Calu3 (cell line): ENCODE measurements around the gene ZKSCAN1. TPM values are rescaled to one million over a fixed set of nuclear protein-coding genes. Genes with fewer than 3 reads are reported as not detected.

Source experiments
- BruUV-seq: library from RNA; stranded (reverse); fragments of 400-500 nt; replicated peaks from 2 replicates; lab custom pipeline; 2021; lab: Mats Ljungman, UMichigan
- CTCF ChIA-PET: fragments of 300-600 bp; sonication (Branson Sonifier 250); formaldehyde crosslinking; loops from one replicate; lab custom pipeline; 2022; ENCODE audit warnings: antibody characterized with exemption; lab: Charles Lee
- DNase-seq: peaks from one replicate; pipeline ENCODE4 v3.0.0; 2022
- H3K27ac Mint-ChIP-seq: one replicate; pipeline ENCODE4 v1.8.0; 2022; ENCODE audit warnings: mixed read lengths; ENCODE audit not compliant: unreplicated experiment
- H3K27me3 Mint-ChIP-seq: one replicate; pipeline ENCODE4 v1.8.0; 2022; ENCODE audit warnings: mixed read lengths; ENCODE audit not compliant: unreplicated experiment
- H3K36me3 Mint-ChIP-seq: one replicate; pipeline ENCODE4 v1.8.0; 2022; ENCODE audit warnings: mild to moderate bottlenecking, moderate library complexity, mixed read lengths; ENCODE audit not compliant: insufficient read depth, unreplicated experiment
- H3K4me1 Mint-ChIP-seq: one replicate; pipeline ENCODE4 v1.8.0; 2022; ENCODE audit warnings: mild to moderate bottlenecking, low read depth, mixed read lengths; ENCODE audit not compliant: unreplicated experiment
- H3K4me3 Mint-ChIP-seq: one replicate; pipeline ENCODE4 v1.8.0; 2022; ENCODE audit warnings: mild to moderate bottlenecking, low read depth, moderate library complexity, mixed read lengths; ENCODE audit not compliant: unreplicated experiment
- H3K9me3 Mint-ChIP-seq: one replicate; pipeline ENCODE4 v1.8.0; 2022; ENCODE audit warnings: low read depth, mixed read lengths; ENCODE audit not compliant: unreplicated experiment
- intact Hi-C: fragments of 100-400 bp; cut with micrococcal nuclease; formaldehyde crosslinking; loops from one replicate; pipeline ENCODE4 v1.10.0; 2022; ENCODE audit not compliant: unreplicated experiment
- total RNA-seq: library from RNA; stranded (reverse); gene quantifications from 2 replicates; pipeline ENCODE4 v1.2.3, GENCODE V29; 2022
- TF ChIP-seq, protein P1 (sequence below): fragments of 200-600 bp; IDR thresholded peaks from one replicate; pipeline ENCODE4 v1.8.0; 2022; ENCODE audit warnings: antibody characterized with exemption; ENCODE audit not compliant: unreplicated experiment

Gene ZKSCAN1
- total RNA-seq, 1 experiment from 2014 or later: 56.6 TPM

DNA sequence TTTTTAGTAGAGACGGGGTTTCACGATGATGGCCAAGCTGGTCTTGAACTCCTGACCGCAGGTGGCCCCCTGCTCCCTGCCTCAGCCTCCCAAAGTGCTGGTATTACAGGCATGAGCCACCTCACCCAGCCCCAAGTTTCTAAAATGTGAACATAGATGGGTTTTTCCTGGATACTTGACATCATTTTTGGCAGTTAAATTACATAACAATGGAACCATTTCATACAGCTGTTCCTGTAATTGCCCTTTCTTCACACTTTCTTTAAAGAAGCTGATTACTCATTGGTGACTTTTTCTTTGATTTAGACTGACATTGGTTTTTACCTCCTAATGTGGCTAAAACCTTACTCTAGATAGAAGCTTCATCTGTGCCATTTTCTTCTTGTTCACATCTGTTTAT is 5.9 kb downstream of the ZKSCAN1 start:
- peaks cover 44% of the 10 kb centered on the region for H3K36me3 Mint-ChIP-seq

DNA sequence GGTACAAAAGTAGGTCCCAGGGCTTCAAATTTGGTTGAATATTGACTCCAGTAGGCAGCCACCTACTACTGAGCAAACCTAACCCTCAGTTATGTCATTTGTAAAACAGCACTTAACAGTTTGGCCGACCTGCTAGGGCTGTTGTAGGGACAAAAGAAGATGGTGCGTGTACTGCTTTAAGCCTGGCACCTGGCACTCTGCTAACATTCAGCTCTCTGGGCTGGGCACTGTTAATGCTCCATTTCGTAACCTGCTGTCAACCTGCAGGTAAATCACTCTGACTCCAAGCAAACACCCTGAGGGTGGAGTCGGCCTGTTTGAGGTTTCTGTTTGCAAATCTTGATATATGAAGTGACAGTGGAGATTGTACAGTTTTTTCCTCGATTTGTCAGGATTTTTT is 7.2 kb downstream of the ZKSCAN1 start:
- no peak for DNase-seq
- H3K36me3 Mint-ChIP-seq: peaks cover 49% of the 10 kb centered on the region

More for the DNA sequence above, 5.9 kb downstream of the ZKSCAN1 start:
- TF ChIP-seq, protein P1, sequence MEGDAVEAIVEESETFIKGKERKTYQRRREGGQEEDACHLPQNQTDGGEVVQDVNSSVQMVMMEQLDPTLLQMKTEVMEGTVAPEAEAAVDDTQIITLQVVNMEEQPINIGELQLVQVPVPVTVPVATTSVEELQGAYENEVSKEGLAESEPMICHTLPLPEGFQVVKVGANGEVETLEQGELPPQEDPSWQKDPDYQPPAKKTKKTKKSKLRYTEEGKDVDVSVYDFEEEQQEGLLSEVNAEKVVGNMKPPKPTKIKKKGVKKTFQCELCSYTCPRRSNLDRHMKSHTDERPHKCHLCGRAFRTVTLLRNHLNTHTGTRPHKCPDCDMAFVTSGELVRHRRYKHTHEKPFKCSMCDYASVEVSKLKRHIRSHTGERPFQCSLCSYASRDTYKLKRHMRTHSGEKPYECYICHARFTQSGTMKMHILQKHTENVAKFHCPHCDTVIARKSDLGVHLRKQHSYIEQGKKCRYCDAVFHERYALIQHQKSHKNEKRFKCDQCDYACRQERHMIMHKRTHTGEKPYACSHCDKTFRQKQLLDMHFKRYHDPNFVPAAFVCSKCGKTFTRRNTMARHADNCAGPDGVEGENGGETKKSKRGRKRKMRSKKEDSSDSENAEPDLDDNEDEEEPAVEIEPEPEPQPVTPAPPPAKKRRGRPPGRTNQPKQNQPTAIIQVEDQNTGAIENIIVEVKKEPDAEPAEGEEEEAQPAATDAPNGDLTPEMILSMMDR: no peak
- no peaks in the 10 kb centered on the region for H3K27me3 Mint-ChIP-seq
- peaks cover 9% of the 10 kb centered on the region for H3K4me1 Mint-ChIP-seq
- no peak overlapping the region for H3K27ac Mint-ChIP-seq
- CTCF ChIA-PET: interaction anchor here (0.6 kb wide), 1 partner anchor 1866 kb away, joined by 6 read pairs; no protein-coding TSS in a partner anchor
- BruUV-seq: no TSS peak
- intact Hi-C loops: no loop called here
- no peak for DNase-seq
- H3K9me3 Mint-ChIP-seq: no peaks in the 10 kb centered on the region
- no peak overlapping the region for H3K4me3 Mint-ChIP-seq

DNA sequence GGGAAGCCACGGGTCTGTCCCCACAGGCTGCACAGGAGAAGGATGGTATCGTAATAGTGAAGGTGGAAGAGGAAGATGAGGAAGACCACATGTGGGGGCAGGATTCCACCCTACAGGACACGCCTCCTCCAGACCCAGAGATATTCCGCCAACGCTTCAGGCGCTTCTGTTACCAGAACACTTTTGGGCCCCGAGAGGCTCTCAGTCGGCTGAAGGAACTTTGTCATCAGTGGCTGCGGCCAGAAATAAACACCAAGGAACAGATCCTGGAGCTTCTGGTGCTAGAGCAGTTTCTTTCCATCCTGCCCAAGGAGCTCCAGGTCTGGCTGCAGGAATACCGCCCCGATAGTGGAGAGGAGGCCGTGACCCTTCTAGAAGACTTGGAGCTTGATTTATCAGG is 8.1 kb downstream of the ZKSCAN1 start:
- H3K9me3 Mint-ChIP-seq: no peaks in the 10 kb centered on the region
- no peak for DNase-seq
- no peak overlapping the region for H3K4me3 Mint-ChIP-seq
- CTCF ChIA-PET: no interaction called here
- no peak overlapping the region for H3K27ac Mint-ChIP-seq
- BruUV-seq: no TSS peak
- no peaks in the 10 kb centered on the region for H3K27me3 Mint-ChIP-seq
- H3K36me3 Mint-ChIP-seq: peaks cover 49% of the 10 kb centered on the region
- H3K4me1 Mint-ChIP-seq: peaks cover 9% of the 10 kb centered on the region
- intact Hi-C loops: no loop called here
- TF ChIP-seq, protein P1: no peak

More for the DNA sequence above, 7.2 kb downstream of the ZKSCAN1 start:
- intact Hi-C loops: no loop called here
- peaks cover 9% of the 10 kb centered on the region for H3K4me1 Mint-ChIP-seq
- CTCF ChIA-PET: no interaction called here
- H3K9me3 Mint-ChIP-seq: no peaks in the 10 kb centered on the region
- no peak overlapping the region for H3K27ac Mint-ChIP-seq
- BruUV-seq: no TSS peak
- no peaks in the 10 kb centered on the region for H3K27me3 Mint-ChIP-seq
- H3K4me3 Mint-ChIP-seq: no peak overlapping the region
- TF ChIP-seq, protein P1: no peak

DNA sequence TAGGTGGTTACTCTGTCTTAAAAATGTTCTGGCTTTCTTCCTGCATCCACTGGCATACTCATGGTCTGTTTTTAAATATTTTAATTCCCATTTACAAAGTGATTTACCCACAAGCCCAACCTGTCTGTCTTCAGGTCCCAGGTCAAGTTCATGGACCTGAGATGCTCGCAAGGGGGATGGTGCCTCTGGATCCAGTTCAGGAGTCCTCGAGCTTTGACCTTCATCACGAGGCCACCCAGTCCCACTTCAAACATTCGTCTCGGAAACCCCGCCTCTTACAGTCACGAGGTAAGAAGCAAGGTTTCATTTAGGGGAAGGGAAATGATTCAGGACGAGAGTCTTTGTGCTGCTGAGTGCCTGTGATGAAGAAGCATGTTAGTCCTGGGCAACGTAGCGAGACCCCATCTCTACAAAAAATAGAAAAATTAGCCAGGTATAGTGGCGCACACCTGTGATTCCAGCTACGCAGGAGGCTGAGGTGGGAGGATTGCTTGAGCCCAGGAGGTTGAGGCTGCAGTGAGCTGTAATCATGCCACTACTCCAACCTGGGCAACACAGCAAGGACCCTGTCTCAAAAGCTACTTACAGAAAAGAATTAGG is 8.7 kb downstream of the ZKSCAN1 start:
- intact Hi-C loops: no loop called here
- H3K36me3 Mint-ChIP-seq: peaks cover 49% of the 10 kb centered on the region

More for the DNA sequence above, 8.7 kb downstream of the ZKSCAN1 start:
- Mint-ChIP-seq H3K27me3 (no peaks in the 10 kb centered on the region), H3K4me1 (peaks cover 9% of the 10 kb centered on the region), H3K4me3 (no peak overlapping the region), H3K9me3 (no peaks in the 10 kb centered on the region), H3K27ac (no peak overlapping the region)
- BruUV-seq: no TSS peak
- CTCF ChIA-PET: no interaction called here
- TF ChIP-seq, protein P1: no peak
- no peak for DNase-seq
